GM23338 (cell line): ENCODE measurements around the gene LRSAM1. TPM values are rescaled to one million over a fixed set of nuclear protein-coding genes. Genes with fewer than 3 reads are reported as not detected.

Experiments used
- ATAC-seq: fragments of 200-7000 bp; cut with Tn5 transposase; 3 replicates; pipeline ENCODE4 v1.9.1; 2020
- DNase-seq: peaks from one replicate; pipeline ENCODE4 v3.0.0-alpha.2; 2015; ENCODE audit warnings: low spot score
- H2AFZ ChIP-seq: fragments of 200-600 bp; sonication (generic); 2 replicates; pipeline ENCODE4 v1.8.0; 2016; ENCODE audit warnings: antibody characterized with exemption, mild to moderate bottlenecking, moderate library complexity
- H3F3A ChIP-seq: fragments of 200-600 bp; sonication (generic); replicated peaks from 2 replicates; pipeline ENCODE4 v1.8.0; 2017; ENCODE audit warnings: antibody characterized with exemption, mixed run types, low read depth
- H3K27ac ChIP-seq: fragments of 200-600 bp; sonication (generic); 2 replicates; pipeline ENCODE4 v1.6.1; 2016; ENCODE audit warnings: low read depth
- H3K27me3 ChIP-seq: fragments of 200-600 bp; sonication (generic); 2 replicates; pipeline ENCODE4 v1.8.0; 2016; ENCODE audit warnings: mild to moderate bottlenecking, mixed run types, moderate library complexity; ENCODE audit not compliant: insufficient read depth
- H3K36me3 ChIP-seq: fragments of 200-600 bp; sonication (generic); 2 replicates; pipeline ENCODE4 v1.8.0; 2016; ENCODE audit warnings: mild to moderate bottlenecking; ENCODE audit not compliant: insufficient read depth
- H3K4me1 ChIP-seq: fragments of 200-600 bp; sonication (generic); 2 replicates; pipeline ENCODE4 v1.8.0; 2016; ENCODE audit warnings: mild to moderate bottlenecking, moderate library complexity; ENCODE audit not compliant: insufficient read depth
- H3K4me2 ChIP-seq: fragments of 200-600 bp; sonication (generic); 2 replicates; pipeline ENCODE4 v1.7.1; 2017; ENCODE audit warnings: mixed run types
- H3K4me3 ChIP-seq: fragments of 200-600 bp; sonication (generic); 2 replicates; pipeline ENCODE4 v1.6.1; 2016; ENCODE audit warnings: mixed run types
- H3K79me2 ChIP-seq: fragments of 200-600 bp; sonication (generic); replicated peaks from 2 replicates; pipeline ENCODE4 v1.8.0; 2017; ENCODE audit warnings: mild to moderate bottlenecking; ENCODE audit not compliant: insufficient read depth
- H3K9me2 ChIP-seq: fragments of 200-600 bp; sonication (generic); 2 replicates; pipeline ENCODE4 v1.8.0; 2017; ENCODE audit not compliant: insufficient read depth
- H4K20me1 ChIP-seq: fragments of 200-600 bp; sonication (generic); replicated peaks from 2 replicates; pipeline ENCODE4 v1.8.0; 2017; ENCODE audit warnings: mild to moderate bottlenecking; ENCODE audit not compliant: insufficient read depth
- H3K27ac Mint-ChIP-seq: 2 replicates; pipeline ENCODE4 v1.8.0; 2020; ENCODE audit warnings: inconsistent platforms, mild to moderate bottlenecking, moderate library complexity, mixed read lengths
- H3K27me3 Mint-ChIP-seq: 3 replicates; pipeline ENCODE4 v1.8.0; 2022; ENCODE audit warnings: low read depth, mild to moderate bottlenecking, moderate library complexity, mixed read lengths, inconsistent platforms; ENCODE audit not compliant: insufficient read depth, poor library complexity
- H3K36me3 Mint-ChIP-seq: 3 replicates; pipeline ENCODE4 v1.8.0; 2021; ENCODE audit warnings: low read depth, mild to moderate bottlenecking, inconsistent platforms, moderate library complexity, mixed read lengths
- H3K4me1 Mint-ChIP-seq: 3 replicates; pipeline ENCODE4 v1.8.0; 2020; ENCODE audit warnings: mild to moderate bottlenecking, inconsistent platforms, mixed read lengths
- H3K4me3 Mint-ChIP-seq: 3 replicates; pipeline ENCODE4 v1.8.0; 2021; ENCODE audit warnings: moderate library complexity, mild to moderate bottlenecking, inconsistent platforms, mixed read lengths
- H3K9me3 Mint-ChIP-seq: 3 replicates; pipeline ENCODE4 v1.8.0; 2020; ENCODE audit warnings: moderate library complexity, mild to moderate bottlenecking, inconsistent platforms, mixed read lengths
- CTCF ChIP-seq, 2 experiments: fragments of 200-600 bp in 1 of 2; sonication (generic) in 1 of 2; conservative IDR thresholded peaks; 2 replicates each; pipeline versions ENCODE4 v1.5.1 to v1.6.1; 2016 to 2017; ENCODE audit warnings: antibody characterized with exemption in 2 of 2, low read depth in 2 of 2, mild to moderate bottlenecking in 2 of 2, moderate library complexity in 1 of 2
- ETS1 ChIP-seq: IDR thresholded peaks from 2 replicates; pipeline ENCODE4 v1.6.1; 2016; ENCODE audit warnings: antibody characterized with exemption
- EZH2 ChIP-seq: fragments of 200-600 bp; sonication (generic); IDR thresholded peaks from one replicate; pipeline ENCODE4 v1.8.0; 2017; ENCODE audit warnings: antibody characterized with exemption, mild to moderate bottlenecking, low read depth; ENCODE audit not compliant: unreplicated experiment
- EZH2phosphoT487 ChIP-seq: fragments of 200-600 bp; sonication (generic); IDR thresholded peaks from one replicate; pipeline ENCODE4 v1.8.1; 2018; ENCODE audit warnings: antibody characterized with exemption; ENCODE audit not compliant: unreplicated experiment
- NANOG ChIP-seq: IDR thresholded peaks from 2 replicates; pipeline ENCODE4 v1.6.1; 2016; ENCODE audit warnings: antibody characterized with exemption, borderline replicate concordance
- POLR2AphosphoS5 ChIP-seq: IDR thresholded peaks from 2 replicates; pipeline ENCODE4 v1.6.1; 2016; ENCODE audit warnings: antibody characterized with exemption, low read depth
- REST ChIP-seq: IDR thresholded peaks from one replicate; pipeline ENCODE4 v1.6.1; 2018; ENCODE audit warnings: antibody characterized with exemption; ENCODE audit not compliant: unreplicated experiment
- ZNF331 ChIP-seq: fragments of 250-450 bp; sonication (Bioruptor Pico); IDR thresholded peaks from 2 replicates; pipeline ENCODE4 v1.5.0; 2020; ENCODE audit warnings: low read depth, mild to moderate bottlenecking, moderate library complexity
- ZNF462 ChIP-seq: fragments of 250-450 bp; sonication (Bioruptor Pico); IDR thresholded peaks from 2 replicates; pipeline ENCODE4 v1.5.0; 2020; ENCODE audit warnings: mild to moderate bottlenecking, moderate library complexity
- polyA plus RNA-seq: library from polyadenylated mRNA; unstranded; fragments of >200 nt; fragmentation: Nextera tagmentation; extraction: Ambion mirVana; gene quantifications from 2 replicates; pipeline ENCODE4 v1.2.1, GENCODE V29; 2016
- total RNA-seq: library from RNA; depleted of rRNA; stranded (reverse); fragments of >200 nt; shearing (Covaris generic); gene quantifications from 2 replicates; pipeline ENCODE4 v1.2.3, GENCODE V29; 2014

The LRSAM1 gene
- total and polyA plus RNA-seq, 2 experiments from 2014 or later: 12.8 to 21.9 TPM

GRCh38 chr9:127473501-127473900, 22.2 kb downstream of the LRSAM1 start:
- no peak overlapping the region for H3K4me3 ChIP-seq
- H3K9me2 ChIP-seq: no peaks in the 10 kb centered on the region
- H3K9me3 Mint-ChIP-seq: no peaks in the 10 kb centered on the region
- no peak overlapping the region for H3K27ac ChIP-seq
- TF ChIP-seq REST (no peak), EZH2phosphoT487 (no peak), CTCF (conservative IDR thresholded peaks at IDR 0.05; ENCODE audit: low read depth in 2 of 2) (no peak), POLR2AphosphoS5 (no peak), NANOG (no peak), ZNF462 (CRISPR knock-in tag) (no peak), EZH2 (no peak), ZNF331 (CRISPR knock-in tag) (no peak), ETS1 (no peak)
- no peak overlapping the region for H3K4me2 ChIP-seq
- H3F3A ChIP-seq: 0 out of 2 replicates have a peak, but pooled peaks cover 7% of the 10 kb centered on the region
- H3K36me3 ChIP-seq: peaks cover 4% of the 10 kb centered on the region
- no peaks in the 10 kb centered on the region for H3K27me3 Mint-ChIP-seq
- no peak overlapping the region for H3K27ac Mint-ChIP-seq
- peaks cover 18% of the 10 kb centered on the region for H3K36me3 Mint-ChIP-seq
- no peak overlapping the region for H3K4me3 Mint-ChIP-seq
- H3K27me3 ChIP-seq: no peaks in the 10 kb centered on the region
- H2AFZ ChIP-seq: no peak overlapping the region
- H3K4me1 ChIP-seq: 0 out of 2 replicates have a peak, but pooled peaks cover 8% of the 10 kb centered on the region
- no peaks in the 10 kb centered on the region for H3K79me2 ChIP-seq
- no peaks in the 10 kb centered on the region; the same call in 1 of the 2 replicates for H4K20me1 ChIP-seq
- DNase-seq: no peak
- no peaks in the 10 kb centered on the region; the same call in 2 of the 3 replicates for H3K4me1 Mint-ChIP-seq
- ATAC-seq: no peak
